ENCODE data around the gene SLC35A3.

SLC35A3 gene

DNA sequence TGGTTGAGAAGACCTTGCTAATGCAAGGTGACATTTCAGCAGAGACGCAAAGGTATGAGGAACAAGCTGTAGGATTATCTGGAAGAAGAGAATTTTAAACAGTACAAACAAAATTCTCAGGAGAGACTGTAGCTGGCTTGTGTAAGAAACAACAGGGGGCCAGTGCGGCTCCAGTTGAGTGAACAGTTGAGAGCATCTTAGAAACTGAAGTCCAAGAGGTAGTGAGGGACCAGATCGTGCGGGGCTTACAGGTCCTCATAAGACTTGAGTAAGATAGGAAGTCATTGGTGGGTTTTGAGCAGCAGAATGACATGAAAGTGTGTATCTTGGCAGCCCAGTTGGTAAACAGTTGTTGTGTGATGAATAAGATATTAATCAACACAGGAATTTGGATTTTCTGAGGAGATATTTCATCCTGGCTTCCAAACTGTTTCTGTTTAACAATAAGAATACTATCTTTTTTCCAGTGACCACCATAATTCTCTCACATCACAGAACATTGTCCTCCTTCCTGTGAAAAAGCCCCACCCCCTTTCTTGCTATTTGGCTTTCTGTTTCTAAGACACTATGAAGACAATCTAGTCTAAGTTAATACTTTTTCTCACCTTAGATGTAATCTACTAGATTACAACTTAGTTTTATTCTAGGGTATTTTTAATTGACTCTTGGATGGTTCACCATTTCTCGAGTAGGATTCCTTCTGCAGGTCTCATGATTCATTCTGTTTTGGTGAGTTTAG, 100.6 kb downstream of the SLC35A3 start:
- CTCF ChIA-PET: no interaction called here
- Histone ChIP-seq H3K27ac (ENCODE audit: extremely low read depth, low read depth, low read length) (no peak overlapping the region), H3K9me3 (ENCODE audit: control insufficient read depth, insufficient read depth, low read depth, low read length) (no peaks in the 10 kb centered on the region), H3K36me3 (ENCODE audit: control insufficient read depth in 2 of 2, insufficient read depth in 1 of 2, low read length in 2 of 2) (peaks cover 31 to 84% of the 10 kb centered on the region in 2 experiments), H3K4me3 (ENCODE audit: low read depth, low read length) (no peak overlapping the region), H3K4me1 (ENCODE audit: control insufficient read depth, insufficient read depth, low read length) (no peaks in the 10 kb centered on the region)
- POLR2A ChIA-PET: no interaction called here
- TF ChIP-seq ZBTB1 (tag by site-specific recombination; IDR thresholded peaks at IDR 0.05) (no peak), ZNF350 (tag by site-specific recombination; IDR thresholded peaks at IDR 0.05) (no peak), HOXA7 (CRISPR knock-in tag; IDR thresholded peaks at IDR 0.05; ENCODE audit: borderline replicate concordance) (no peak), ZBTB48 (tag by site-specific recombination; IDR thresholded peaks at IDR 0.05) (no peak), ZNF776 (tag by site-specific recombination; IDR thresholded peaks at IDR 0.05; ENCODE audit: borderline replicate concordance) (no peak), GLIS2 (tag by site-specific recombination; IDR thresholded peaks at IDR 0.05) (no peak), ZNF433 (tag by site-specific recombination; IDR thresholded peaks at IDR 0.05; ENCODE audit: low read depth) (no peak), ZNF777 (tag by site-specific recombination; IDR thresholded peaks at IDR 0.05; ENCODE audit: borderline replicate concordance) (no peak), ZNF266 (tag by site-specific recombination; IDR thresholded peaks at IDR 0.05; ENCODE audit: low read depth) (no peak), YY2 (tag by site-specific recombination; IDR thresholded peaks at IDR 0.05) (no peak), ZEB2 (tag by site-specific recombination; IDR thresholded peaks at IDR 0.05) (no peak), EGR2 (tag by site-specific recombination; IDR thresholded peaks at IDR 0.05; ENCODE audit: low read depth) (no peak), ZNF214 (tag by site-specific recombination; IDR thresholded peaks at IDR 0.05; ENCODE audit: borderline replicate concordance) (no peak), ZNF623 (tag by site-specific recombination; IDR thresholded peaks at IDR 0.05) (no peak)
- TF ChIP-seq, protein P1, sequence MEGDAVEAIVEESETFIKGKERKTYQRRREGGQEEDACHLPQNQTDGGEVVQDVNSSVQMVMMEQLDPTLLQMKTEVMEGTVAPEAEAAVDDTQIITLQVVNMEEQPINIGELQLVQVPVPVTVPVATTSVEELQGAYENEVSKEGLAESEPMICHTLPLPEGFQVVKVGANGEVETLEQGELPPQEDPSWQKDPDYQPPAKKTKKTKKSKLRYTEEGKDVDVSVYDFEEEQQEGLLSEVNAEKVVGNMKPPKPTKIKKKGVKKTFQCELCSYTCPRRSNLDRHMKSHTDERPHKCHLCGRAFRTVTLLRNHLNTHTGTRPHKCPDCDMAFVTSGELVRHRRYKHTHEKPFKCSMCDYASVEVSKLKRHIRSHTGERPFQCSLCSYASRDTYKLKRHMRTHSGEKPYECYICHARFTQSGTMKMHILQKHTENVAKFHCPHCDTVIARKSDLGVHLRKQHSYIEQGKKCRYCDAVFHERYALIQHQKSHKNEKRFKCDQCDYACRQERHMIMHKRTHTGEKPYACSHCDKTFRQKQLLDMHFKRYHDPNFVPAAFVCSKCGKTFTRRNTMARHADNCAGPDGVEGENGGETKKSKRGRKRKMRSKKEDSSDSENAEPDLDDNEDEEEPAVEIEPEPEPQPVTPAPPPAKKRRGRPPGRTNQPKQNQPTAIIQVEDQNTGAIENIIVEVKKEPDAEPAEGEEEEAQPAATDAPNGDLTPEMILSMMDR (tag by site-specific recombination; IDR thresholded peaks at IDR 0.05): no peak
- TF ChIP-seq, protein P2, sequence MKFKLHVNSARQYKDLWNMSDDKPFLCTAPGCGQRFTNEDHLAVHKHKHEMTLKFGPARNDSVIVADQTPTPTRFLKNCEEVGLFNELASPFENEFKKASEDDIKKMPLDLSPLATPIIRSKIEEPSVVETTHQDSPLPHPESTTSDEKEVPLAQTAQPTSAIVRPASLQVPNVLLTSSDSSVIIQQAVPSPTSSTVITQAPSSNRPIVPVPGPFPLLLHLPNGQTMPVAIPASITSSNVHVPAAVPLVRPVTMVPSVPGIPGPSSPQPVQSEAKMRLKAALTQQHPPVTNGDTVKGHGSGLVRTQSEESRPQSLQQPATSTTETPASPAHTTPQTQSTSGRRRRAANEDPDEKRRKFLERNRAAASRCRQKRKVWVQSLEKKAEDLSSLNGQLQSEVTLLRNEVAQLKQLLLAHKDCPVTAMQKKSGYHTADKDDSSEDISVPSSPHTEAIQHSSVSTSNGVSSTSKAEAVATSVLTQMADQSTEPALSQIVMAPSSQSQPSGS (tag by site-specific recombination; IDR thresholded peaks at IDR 0.05; ENCODE audit: low read depth): no peak
- TF ChIP-seq, protein P3, sequence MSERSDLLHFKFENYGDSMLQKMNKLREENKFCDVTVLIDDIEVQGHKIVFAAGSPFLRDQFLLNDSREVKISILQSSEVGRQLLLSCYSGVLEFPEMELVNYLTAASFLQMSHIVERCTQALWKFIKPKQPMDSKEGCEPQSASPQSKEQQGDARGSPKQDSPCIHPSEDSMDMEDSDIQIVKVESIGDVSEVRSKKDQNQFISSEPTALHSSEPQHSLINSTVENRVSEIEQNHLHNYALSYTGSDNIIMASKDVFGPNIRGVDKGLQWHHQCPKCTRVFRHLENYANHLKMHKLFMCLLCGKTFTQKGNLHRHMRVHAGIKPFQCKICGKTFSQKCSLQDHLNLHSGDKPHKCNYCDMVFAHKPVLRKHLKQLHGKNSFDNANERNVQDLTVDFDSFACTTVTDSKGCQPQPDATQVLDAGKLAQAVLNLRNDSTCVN (tag by site-specific recombination; optimal IDR thresholded peaks at IDR 0.05): no peak
- TF ChIP-seq, protein P4, sequence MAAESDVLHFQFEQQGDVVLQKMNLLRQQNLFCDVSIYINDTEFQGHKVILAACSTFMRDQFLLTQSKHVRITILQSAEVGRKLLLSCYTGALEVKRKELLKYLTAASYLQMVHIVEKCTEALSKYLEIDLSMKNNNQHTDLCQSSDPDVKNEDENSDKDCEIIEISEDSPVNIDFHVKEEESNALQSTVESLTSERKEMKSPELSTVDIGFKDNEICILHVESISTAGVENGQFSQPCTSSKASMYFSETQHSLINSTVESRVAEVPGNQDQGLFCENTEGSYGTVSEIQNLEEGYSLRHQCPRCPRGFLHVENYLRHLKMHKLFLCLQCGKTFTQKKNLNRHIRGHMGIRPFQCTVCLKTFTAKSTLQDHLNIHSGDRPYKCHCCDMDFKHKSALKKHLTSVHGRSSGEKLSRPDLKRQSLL (tag by site-specific recombination; IDR thresholded peaks at IDR 0.05): no peak
- TF ChIP-seq, protein P5, sequence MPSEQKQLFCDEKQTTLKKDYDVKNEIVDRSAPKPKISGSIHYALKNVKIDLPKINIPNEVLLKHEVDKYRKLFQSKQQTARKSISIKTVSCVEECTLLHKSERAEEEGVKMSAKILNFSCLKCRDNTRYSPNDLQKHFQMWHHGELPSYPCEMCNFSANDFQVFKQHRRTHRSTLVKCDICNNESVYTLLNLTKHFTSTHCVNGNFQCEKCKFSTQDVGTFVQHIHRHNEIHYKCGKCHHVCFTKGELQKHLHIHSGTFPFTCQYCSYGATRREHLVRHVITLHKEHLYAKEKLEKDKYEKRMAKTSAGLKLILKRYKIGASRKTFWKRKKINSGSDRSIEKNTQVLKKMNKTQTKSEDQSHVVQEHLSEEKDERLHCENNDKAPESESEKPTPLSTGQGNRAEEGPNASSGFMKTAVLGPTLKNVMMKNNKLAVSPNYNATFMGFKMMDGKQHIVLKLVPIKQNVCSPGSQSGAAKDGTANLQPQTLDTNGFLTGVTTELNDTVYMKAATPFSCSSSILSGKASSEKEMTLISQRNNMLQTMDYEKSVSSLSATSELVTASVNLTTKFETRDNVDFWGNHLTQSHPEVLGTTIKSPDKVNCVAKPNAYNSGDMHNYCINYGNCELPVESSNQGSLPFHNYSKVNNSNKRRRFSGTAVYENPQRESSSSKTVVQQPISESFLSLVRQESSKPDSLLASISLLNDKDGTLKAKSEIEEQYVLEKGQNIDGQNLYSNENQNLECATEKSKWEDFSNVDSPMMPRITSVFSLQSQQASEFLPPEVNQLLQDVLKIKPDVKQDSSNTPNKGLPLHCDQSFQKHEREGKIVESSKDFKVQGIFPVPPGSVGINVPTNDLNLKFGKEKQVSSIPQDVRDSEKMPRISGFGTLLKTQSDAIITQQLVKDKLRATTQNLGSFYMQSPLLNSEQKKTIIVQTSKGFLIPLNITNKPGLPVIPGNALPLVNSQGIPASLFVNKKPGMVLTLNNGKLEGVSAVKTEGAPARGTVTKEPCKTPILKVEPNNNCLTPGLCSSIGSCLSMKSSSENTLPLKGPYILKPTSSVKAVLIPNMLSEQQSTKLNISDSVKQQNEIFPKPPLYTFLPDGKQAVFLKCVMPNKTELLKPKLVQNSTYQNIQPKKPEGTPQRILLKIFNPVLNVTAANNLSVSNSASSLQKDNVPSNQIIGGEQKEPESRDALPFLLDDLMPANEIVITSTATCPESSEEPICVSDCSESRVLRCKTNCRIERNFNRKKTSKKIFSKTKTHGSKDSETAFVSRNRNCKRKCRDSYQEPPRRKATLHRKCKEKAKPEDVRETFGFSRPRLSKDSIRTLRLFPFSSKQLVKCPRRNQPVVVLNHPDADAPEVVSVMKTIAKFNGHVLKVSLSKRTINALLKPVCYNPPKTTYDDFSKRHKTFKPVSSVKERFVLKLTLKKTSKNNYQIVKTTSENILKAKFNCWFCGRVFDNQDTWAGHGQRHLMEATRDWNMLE (tag by site-specific recombination; conservative IDR thresholded peaks at IDR 0.05; ENCODE audit: low read depth): no peak
